MCF 10A (cell line): Measurements from ENCODE around the gene BCAS1. TPM values are rescaled to one million over a fixed set of nuclear protein-coding genes. Genes with fewer than 3 reads are reported as not detected.

Experiments
- BruUV-seq: library from RNA; stranded (reverse); fragments of 400-500 nt; replicated peaks from 2 replicates; lab custom pipeline; 2021; lab: Mats Ljungman, UMichigan
- CTCF ChIA-PET: fragments of 300-600 bp; sonication (Branson Sonifier 250); formaldehyde crosslinking; extraction: SDS; loops from one replicate; lab custom pipeline; 2021; ENCODE audit warnings: antibody characterized with exemption, inconsistent platforms; lab: Yijun Ruan, JAX
- POLR2A ChIA-PET: fragments of 300-600, 350-650 bp; sonication (Branson Sonifier 250); formaldehyde crosslinking; extraction: SDS; loops from one replicate; lab custom pipeline; 2020; ENCODE audit warnings: antibody characterized with exemption, inconsistent platforms; lab: Yijun Ruan, JAX
- DNase-seq: peaks from one replicate; pipeline ENCODE4 v3.0.0-alpha.2; 2018; ENCODE audit not compliant: unreplicated experiment
- H3K27ac Mint-ChIP-seq: one replicate; pipeline ENCODE4 v1.8.0; 2022; ENCODE audit warnings: mild to moderate bottlenecking, low read depth, mixed read lengths; ENCODE audit not compliant: unreplicated experiment
- H3K27me3 Mint-ChIP-seq: one replicate; pipeline ENCODE4 v1.8.0; 2022; ENCODE audit warnings: mixed read lengths; ENCODE audit not compliant: insufficient read depth, unreplicated experiment
- H3K36me3 Mint-ChIP-seq: one replicate; pipeline ENCODE4 v1.8.0; 2022; ENCODE audit warnings: mild to moderate bottlenecking, moderate library complexity, mixed read lengths; ENCODE audit not compliant: insufficient read depth, unreplicated experiment
- H3K4me1 Mint-ChIP-seq: one replicate; pipeline ENCODE4 v1.8.0; 2022; ENCODE audit warnings: mixed read lengths; ENCODE audit not compliant: insufficient read depth, unreplicated experiment
- H3K4me3 Mint-ChIP-seq: one replicate; pipeline ENCODE4 v1.8.0; 2022; ENCODE audit warnings: mild to moderate bottlenecking, moderate library complexity, mixed read lengths; ENCODE audit not compliant: unreplicated experiment
- H3K9me3 Mint-ChIP-seq: one replicate; pipeline ENCODE4 v1.8.0; 2022; ENCODE audit warnings: mixed read lengths; ENCODE audit not compliant: unreplicated experiment
- intact Hi-C: fragments of 100-400 bp; cut with micrococcal nuclease; formaldehyde crosslinking; loops from 2 replicates; pipeline ENCODE4 v1.14.1; 2022
- total RNA-seq: library from RNA; stranded (reverse); gene quantifications from 2 replicates; pipeline ENCODE4 v1.2.3, GENCODE V29; 2022
- TF ChIP-seq, protein P1 (sequence below): fragments of 200-600 bp; IDR thresholded peaks from one replicate; pipeline ENCODE4 v1.8.0; 2022; ENCODE audit warnings: antibody characterized with exemption, mild to moderate bottlenecking; ENCODE audit not compliant: unreplicated experiment

Gene BCAS1
- total RNA-seq, 1 experiment from 2014 or later, result not detected

DNA sequence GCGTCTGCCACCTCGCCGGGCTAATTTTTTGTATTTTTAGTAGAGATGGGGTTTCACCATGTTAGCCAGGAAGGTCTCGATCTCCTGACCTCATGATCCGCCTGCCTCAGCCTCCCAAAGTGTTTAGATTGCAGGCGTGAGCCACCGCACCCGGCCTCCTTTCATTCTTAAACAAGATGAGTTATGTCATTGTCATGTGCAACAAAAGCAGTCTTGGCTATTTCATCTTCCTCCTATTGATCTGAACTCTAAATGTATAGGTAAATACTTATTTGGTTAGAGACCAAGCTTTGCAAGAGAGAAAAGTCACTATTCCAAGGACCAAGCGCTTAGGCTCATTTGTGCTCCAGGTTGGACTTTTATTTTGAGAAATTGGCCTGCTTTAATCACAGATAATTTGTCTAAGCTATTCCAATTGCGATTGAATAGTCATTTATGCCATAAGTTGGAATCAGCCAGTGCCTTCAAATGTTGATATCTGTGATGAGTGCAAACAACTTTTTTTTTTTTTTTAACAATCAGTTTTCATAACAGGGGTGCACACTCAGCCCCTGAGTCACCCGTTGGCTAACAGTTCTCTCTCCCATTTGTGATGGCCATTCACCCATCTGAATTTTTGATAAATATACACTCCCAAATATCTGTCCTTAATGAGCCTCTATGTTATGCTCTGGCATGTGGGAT lies 167.3 kb downstream of the BCAS1 start:
- Mint-ChIP-seq H3K36me3 (peaks cover 9% of the 10 kb centered on the region), H3K4me1 (peaks cover 49% of the 10 kb centered on the region), H3K27me3 (no peaks in the 10 kb centered on the region), H3K27ac (no peak overlapping the region), H3K9me3 (no peaks in the 10 kb centered on the region), H3K4me3 (no peak overlapping the region)
- ChIA-PET POLR2A (interaction anchor here (0.6 to 1.8 kb wide), 12 partner anchors 10 to 1010 kb away, joined by 3 to 6 read pairs (median 4); no protein-coding TSS in a partner anchor), CTCF (interaction anchor here (0.6 to 6.1 kb wide), 9 partner anchors 13 to 281 kb away, joined by 3 to 62 read pairs (median 4); no protein-coding TSS in a partner anchor)
- DNase-seq, result no peak
- intact Hi-C loops, result no loop called here
- TF ChIP-seq, protein P1, sequence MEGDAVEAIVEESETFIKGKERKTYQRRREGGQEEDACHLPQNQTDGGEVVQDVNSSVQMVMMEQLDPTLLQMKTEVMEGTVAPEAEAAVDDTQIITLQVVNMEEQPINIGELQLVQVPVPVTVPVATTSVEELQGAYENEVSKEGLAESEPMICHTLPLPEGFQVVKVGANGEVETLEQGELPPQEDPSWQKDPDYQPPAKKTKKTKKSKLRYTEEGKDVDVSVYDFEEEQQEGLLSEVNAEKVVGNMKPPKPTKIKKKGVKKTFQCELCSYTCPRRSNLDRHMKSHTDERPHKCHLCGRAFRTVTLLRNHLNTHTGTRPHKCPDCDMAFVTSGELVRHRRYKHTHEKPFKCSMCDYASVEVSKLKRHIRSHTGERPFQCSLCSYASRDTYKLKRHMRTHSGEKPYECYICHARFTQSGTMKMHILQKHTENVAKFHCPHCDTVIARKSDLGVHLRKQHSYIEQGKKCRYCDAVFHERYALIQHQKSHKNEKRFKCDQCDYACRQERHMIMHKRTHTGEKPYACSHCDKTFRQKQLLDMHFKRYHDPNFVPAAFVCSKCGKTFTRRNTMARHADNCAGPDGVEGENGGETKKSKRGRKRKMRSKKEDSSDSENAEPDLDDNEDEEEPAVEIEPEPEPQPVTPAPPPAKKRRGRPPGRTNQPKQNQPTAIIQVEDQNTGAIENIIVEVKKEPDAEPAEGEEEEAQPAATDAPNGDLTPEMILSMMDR, result no peak
- BruUV-seq, result no TSS peak

GRCh38 chr20:53901497-53902096 lies 168.8 kb downstream of the BCAS1 start:
- no TSS peak for BruUV-seq
- H3K27ac Mint-ChIP-seq, result peak overlapping the region; percentile 73
- peaks cover 37% of the 10 kb centered on the region for H3K4me1 Mint-ChIP-seq
- H3K27me3 Mint-ChIP-seq, result no peaks in the 10 kb centered on the region
- POLR2A ChIA-PET, result interaction anchor here (0.6 to 5.2 kb wide), 16 partner anchors 14 to 410 kb away, joined by 3 to 40 read pairs (median 11); partner anchors contain the start of gene ZNF217
- H3K36me3 Mint-ChIP-seq, result no peaks in the 10 kb centered on the region
- DNase-seq, result no peak
- intact Hi-C loops, result no loop called here
- no peaks in the 10 kb centered on the region for H3K9me3 Mint-ChIP-seq
- CTCF ChIA-PET, result interaction anchor here (0.6 to 6.1 kb wide), 10 partner anchors 15 to 319 kb away, joined by 3 to 62 read pairs (median 5); no protein-coding TSS in a partner anchor
- H3K4me3 Mint-ChIP-seq, result no peak overlapping the region
- TF ChIP-seq, protein P1, result no peak

GRCh38 chr20:53901064-53901463 lies 169.3 kb downstream of the BCAS1 start:
- ChIA-PET POLR2A (interaction anchor here (0.6 to 5.2 kb wide), 23 partner anchors 12 to 322 kb away, joined by 3 to 40 read pairs (median 6); partner anchors contain the start of genes PFDN4 and ZNF217), CTCF (interaction anchor here (0.8 to 6.1 kb wide), 10 partner anchors 15 to 296 kb away, joined by 3 to 62 read pairs (median 5); no protein-coding TSS in a partner anchor)
- intact Hi-C loops, result no loop called here
- no peak for DNase-seq
- Mint-ChIP-seq H3K9me3 (no peaks in the 10 kb centered on the region), H3K36me3 (no peaks in the 10 kb centered on the region), H3K4me1 (peaks cover 36% of the 10 kb centered on the region), H3K4me3 (no peak overlapping the region), H3K27me3 (no peaks in the 10 kb centered on the region), H3K27ac (peak overlapping the region; percentile 73)
- BruUV-seq, result no TSS peak
- TF ChIP-seq, protein P1, result no peak
